ENCODE measurements around the gene CAV1. TPM values are rescaled to one million over a fixed set of nuclear protein-coding genes. Genes with fewer than 3 reads are reported as not detected.

The CAV1 gene
- total RNA-seq, 1 donor from 2014 or later = 1,027 TPM

- no peak for DNase-seq (ENCODE audit: extremely low read depth, low read depth, low spot score)
Measured at GRCh38 chr7:116502201-116503096, 22.4 kb upstream of the CAV1 start.

GRCh38 chr7:116503835-116504234 lies 21.0 kb upstream of the CAV1 start:
- DNase-seq (ENCODE audit: extremely low read depth, low read depth, low spot score) = no peak

GRCh38 chr7:116505278-116505677 lies 19.6 kb upstream of the CAV1 start:
- no peak for DNase-seq (ENCODE audit: extremely low read depth, low read depth, low spot score)

GRCh38 chr7:116505823-116506222 lies 19.0 kb upstream of the CAV1 start:
- DNase-seq (ENCODE audit: extremely low read depth, low read depth, low spot score) = no peak

GRCh38 chr7:116509982-116510579 lies 14.8 kb upstream of the CAV1 start:
- DNase-seq (ENCODE audit: extremely low read depth, low read depth, low spot score) = no peak

GRCh38 chr7:116510795-116511194 lies 14.0 kb upstream of the CAV1 start:
- DNase-seq (ENCODE audit: extremely low read depth, low read depth, low spot score) = no peak

- DNase-seq (ENCODE audit: extremely low read depth, low read depth, low spot score) = peak; percentile 90
Measured at GRCh38 chr7:116511552-116512519, 13.0 kb upstream of the CAV1 start.

GRCh38 chr7:116512520-116513188 lies 12.2 kb upstream of the CAV1 start:
- no peak for DNase-seq (ENCODE audit: extremely low read depth, low read depth, low spot score)

GRCh38 chr7:116515584-116515983 lies 9.3 kb upstream of the CAV1 start:
- DNase-seq (ENCODE audit: extremely low read depth, low read depth, low spot score) = no peak

GRCh38 chr7:116516324-116516723 lies 8.5 kb upstream of the CAV1 start:
- no peak for DNase-seq (ENCODE audit: extremely low read depth, low read depth, low spot score)

- no peak for DNase-seq (ENCODE audit: extremely low read depth, low read depth, low spot score)
Measured at GRCh38 chr7:116517626-116518025, 7.2 kb upstream of the CAV1 start.

- no peak for DNase-seq (ENCODE audit: extremely low read depth, low read depth, low spot score)
Measured at GRCh38 chr7:116518961-116519360, 5.9 kb upstream of the CAV1 start.

GRCh38 chr7:116521046-116521664 lies 3.7 kb upstream of the CAV1 start:
- no peak for DNase-seq (ENCODE audit: extremely low read depth, low read depth, low spot score)

- DNase-seq (ENCODE audit: extremely low read depth, low read depth, low spot score) = peak; percentile 93
Measured at GRCh38 chr7:116522247-116522646, 2.6 kb upstream of the CAV1 start.

GRCh38 chr7:116524221-116524608 lies 621 bp upstream of the CAV1 start:
- no peak for DNase-seq (ENCODE audit: extremely low read depth, low read depth, low spot score)

- DNase-seq (ENCODE audit: extremely low read depth, low read depth, low spot score) = no peak
Measured at GRCh38 chr7:116525298-116525912, 569 bp downstream of the CAV1 start.

- DNase-seq (ENCODE audit: extremely low read depth, low read depth, low spot score) = no peak
Measured at GRCh38 chr7:116525913-116526861, 1.4 kb downstream of the CAV1 start.

GRCh38 chr7:116526897-116527296 lies 2.1 kb downstream of the CAV1 start:
- no peak for DNase-seq (ENCODE audit: extremely low read depth, low read depth, low spot score)

GRCh38 chr7:116527521-116527920 lies 2.7 kb downstream of the CAV1 start:
- no peak for DNase-seq (ENCODE audit: extremely low read depth, low read depth, low spot score)

All from glomerular endothelial cell (primary cell).